ENCODE data around the gene CEP164.
"Not testable (repeated sequence)": the region's sequence is repeated elsewhere in the genome, so short reads cannot be mapped to it uniquely, and the experiment has no call there.

Gene CEP164

DNA sequence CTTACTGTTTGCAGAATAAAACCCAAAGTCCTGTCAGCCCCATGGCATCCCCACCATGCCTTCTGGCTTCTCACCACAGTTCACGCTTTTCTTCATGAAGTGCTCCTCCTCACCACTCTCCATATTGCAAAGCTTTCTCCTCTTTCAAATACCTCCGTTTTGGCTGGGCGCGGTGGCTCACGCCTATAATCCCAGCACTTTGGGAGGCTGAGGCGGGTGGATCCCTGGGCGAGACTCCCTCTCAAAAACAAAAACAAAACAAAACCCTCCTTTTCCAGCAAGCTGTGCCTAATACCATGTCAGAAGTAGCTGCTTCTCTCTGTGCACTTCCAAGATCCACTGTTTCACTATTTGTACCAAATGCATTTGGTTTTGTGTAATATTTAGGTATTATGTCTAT, 18.3 kb upstream of the CEP164 start:
- DNase-seq: no peak

GRCh38 chr11:117313091-117313490, 14.6 kb upstream of the CEP164 start:
- no peak for DNase-seq

DNA sequence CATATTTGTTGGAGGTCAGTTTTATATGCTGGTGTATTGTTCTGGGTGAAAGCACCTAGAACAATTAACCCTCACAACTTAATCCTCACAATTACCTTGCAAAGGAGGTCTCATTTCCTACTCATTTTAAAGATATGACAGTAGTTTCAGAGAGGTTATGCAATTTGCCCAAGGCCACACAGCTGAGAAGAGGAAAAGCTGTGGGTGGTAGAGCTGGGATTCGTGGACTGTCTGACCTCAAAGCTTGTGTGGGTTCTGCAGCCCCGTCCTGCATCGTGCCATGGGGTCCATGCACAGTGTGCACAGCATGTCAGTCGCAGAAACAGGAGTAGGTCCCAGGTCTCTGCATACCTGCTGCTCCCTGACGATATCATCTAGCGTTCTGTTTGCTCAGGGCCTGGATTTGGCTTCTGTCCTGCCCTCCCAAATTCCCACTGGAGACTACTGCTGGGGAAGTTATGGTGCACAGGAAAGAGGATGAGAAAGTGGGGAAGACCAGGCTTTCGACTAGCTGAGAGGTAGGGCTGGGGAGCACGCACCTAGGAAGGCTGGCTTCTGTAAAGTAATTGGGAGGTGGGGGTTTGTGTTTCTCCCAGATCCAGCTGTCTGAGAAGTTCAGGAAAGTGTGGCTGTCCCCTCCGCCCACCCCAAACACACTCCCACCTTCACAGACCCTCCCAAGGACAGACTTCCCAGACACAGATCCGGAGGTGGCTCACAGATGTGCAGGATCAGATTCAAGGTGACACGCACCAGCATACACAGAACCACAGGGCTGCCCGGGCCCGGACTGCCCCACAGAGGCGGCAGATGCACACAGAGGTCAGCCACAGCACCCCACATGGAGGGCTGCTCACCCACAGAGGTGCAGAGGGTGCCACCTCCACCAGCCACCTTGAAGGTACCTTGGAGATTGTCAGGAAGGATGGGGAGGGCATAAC, 13.6 kb upstream of the CEP164 start:
- DNase-seq: no peak

GRCh38 chr11:117314840-117315239, 12.8 kb upstream of the CEP164 start:
- DNase-seq: no peak

DNA sequence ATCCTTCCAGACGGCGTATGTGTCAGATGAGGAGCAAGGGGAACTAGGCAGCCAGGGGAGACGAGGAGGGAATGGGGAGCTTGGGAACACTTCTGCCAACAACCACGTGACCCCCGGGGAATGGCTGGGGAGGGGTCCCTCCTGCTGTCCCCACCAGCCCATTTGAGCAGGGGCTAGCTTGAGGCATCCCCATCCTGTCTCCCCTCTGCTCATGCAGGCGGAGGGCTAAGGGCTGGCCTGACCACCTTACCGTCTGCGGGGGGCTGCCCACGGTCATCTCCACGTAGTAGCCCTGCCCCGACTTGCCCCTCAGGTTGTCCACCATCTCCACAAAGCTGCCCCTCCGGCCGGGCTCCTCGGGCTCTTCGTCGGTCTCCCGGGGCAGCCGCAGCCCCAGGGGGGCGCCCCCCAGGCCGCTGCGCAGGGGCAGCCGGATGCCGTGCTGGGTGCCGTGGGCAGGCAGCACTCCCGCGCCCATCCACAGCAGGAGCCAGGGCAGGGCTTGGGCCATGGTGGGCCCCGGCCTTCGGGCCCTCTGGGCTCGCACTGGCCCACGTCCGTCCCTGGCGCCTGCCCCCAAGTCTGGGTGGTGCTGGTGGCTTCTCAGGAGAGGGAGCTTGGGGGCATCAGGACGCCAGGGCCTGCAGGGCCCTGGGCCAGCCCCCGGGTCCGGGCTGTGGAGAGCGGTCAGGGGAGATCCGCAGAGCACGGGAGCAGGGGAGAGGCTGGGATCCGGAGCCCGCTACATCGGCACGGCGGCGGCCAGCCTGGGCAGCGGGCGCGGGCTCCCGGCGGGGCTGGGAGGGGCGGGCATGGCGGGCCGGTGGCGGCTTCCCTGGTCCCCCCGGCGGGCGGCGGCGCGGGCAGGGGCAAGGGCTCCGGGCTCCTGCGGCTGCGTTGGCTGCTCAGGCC, 12.1 kb upstream of the CEP164 start:
- no peak for DNase-seq

DNA sequence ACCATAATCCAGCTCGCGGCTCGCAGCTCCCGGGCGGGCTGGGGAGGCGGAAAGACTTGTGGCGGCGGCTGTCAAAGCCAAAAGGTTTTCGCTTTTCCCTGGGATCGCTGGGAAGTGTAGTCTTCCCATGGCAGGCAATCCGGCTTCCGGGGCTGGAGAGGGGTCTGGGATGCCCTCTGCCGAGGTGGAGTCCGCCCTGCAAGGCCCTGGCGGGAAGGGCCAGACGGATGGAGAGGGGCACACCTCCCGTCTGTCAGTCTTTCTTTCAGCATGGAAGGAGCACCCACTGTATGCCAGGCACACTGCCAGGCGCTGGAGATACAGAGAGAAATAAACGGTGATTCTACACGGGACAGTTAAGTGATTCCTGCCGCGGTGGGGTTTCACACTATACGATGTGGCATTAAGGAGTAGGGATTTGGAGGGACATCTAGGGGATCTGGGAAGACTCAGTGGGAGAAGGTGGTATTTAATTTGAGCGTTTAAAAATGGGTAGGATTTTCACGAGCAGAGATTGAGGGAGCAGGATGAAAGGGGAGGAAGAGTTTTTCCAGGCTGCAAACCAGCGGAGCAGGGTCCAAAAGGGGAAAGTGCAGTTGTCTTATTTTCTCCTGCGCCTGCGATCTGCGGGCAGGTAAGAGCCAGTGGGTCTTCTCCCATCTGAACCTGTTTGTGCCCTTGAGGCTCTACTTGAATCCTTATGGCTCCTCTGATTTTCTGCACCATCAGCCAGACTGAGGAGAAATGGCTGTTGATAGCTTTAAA, 11.3 kb upstream of the CEP164 start, which contains the start of gene BACE1:
TSS of gene BACE1 (minus strand) at position 60 of the 765 bp plus-strand sequence. CDS start 461 bp downstream, outside the sequence.
- peak; percentile 64 for DNase-seq

- DNase-seq: no peak
Measured at GRCh38 chr11:117318738-117319137, 8.9 kb upstream of the CEP164 start.

DNA sequence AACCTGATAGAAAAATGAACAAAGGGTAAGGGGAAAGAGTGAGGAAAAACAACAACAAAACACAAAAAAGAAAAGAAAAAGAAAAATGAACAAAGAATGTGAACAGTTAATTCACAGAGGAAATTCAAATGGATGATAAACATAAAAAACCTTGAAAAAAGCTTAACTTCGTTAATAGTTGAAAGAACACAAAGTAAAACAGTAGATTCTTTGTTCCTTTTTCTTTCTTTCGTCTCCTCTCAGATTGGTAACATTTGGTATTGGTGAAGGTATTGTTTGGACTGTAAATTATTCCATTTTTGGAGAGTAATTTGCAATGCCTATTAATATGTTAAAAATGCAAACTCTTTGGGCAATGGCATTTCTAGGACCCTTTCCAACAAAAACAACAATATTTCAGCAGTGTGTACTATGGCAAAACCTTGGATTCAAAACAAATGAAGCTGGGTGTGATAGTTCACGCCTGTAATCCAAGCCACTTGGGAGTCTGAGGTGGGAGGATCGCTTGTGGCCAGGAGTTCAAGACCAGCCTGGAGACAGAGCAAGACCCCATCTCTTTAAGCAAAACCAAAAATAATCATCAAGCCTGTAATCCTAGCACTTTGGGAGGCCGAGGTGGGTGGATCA, 8.3 kb upstream of the CEP164 start:
- DNase-seq: no peak

- DNase-seq: not testable (repeated sequence)
Measured at GRCh38 chr11:117327255-117327566, 443 bp upstream of the CEP164 start.

- DNase-seq: no peak
Measured at GRCh38 chr11:117328375-117329010, 839 bp downstream of the CEP164 start.

DNA sequence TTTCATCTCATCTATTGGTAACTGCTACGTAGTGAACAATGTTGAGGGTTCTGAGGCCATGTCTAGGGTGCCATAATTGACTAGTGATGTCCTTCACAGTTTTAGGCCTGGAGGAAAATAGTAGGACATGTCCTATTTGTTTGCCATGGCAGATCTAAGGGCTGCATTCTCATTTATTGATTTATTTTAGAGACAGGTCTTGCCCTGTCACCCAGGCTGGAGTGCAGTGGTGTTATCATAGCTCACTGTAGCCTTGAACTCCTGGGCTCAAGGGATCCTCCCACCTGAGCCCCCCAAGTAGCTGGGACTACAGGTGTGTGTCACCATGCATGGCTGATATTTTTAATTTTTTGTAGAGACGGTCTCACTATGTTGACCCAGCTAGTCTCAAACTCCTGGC, 5.2 kb downstream of the CEP164 start:
- no peak for DNase-seq

- DNase-seq: no peak
Measured at GRCh38 chr11:117333917-117334316, 6.3 kb downstream of the CEP164 start.

DNA sequence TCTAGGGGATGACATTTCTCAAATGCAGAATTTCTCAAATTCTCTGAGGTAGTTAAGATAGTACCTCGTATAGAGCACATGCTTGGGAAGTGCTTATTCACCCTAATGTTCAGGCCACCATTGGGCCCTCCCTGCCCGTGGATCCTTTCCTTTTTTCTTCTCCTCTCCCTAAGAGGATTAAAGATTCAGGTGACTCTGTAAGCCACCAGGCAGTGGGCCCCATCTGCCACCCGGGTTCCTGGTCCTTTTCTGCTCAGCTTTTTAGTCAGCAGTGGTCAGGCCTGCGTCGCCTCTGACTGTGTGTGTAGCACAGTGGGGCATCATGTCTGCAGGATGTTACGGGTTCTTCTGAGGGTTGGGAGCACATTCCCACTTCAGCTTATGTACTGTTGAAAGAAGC, 7.2 kb downstream of the CEP164 start:
- DNase-seq: no peak

DNA sequence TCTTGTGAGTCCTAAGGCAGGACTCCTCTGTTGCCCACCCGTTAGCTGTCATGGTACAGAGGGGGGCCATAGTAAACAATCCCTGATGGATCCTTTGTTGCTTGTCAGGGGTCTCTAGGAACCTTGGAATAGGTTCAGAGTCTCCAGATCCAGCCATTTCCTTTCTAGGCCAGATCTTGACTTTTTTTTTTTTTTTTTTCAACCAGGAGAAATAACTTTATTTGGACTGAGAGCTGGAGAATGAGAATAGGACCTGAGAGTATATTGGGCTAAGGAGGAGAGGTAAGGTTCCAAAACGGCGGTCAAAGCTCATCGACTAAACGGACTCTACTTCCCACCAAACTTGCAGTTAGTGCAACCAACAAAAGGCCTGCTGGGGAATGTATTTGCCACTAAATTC, 7.7 kb downstream of the CEP164 start:
- no peak for DNase-seq

DNA sequence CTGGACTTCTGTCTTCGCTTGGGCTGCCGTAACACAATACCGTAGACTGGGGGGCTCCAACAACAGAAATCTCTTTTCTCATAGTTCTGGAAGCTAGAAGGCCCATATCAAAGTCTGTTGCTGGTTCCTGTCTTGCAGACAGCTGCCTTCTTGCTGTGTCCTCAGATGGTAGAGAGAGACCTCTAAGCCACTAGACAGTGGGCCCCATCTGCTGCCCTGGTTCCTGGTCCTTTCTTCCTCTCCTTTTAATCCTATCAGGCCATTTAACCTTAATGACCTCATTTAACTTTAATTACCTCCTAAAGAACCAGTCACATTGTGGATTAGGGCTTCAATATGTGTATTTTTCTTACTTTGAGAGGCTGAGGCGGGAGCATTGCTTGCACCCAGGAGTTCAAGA, 9.4 kb downstream of the CEP164 start:
- DNase-seq: no peak

DNA sequence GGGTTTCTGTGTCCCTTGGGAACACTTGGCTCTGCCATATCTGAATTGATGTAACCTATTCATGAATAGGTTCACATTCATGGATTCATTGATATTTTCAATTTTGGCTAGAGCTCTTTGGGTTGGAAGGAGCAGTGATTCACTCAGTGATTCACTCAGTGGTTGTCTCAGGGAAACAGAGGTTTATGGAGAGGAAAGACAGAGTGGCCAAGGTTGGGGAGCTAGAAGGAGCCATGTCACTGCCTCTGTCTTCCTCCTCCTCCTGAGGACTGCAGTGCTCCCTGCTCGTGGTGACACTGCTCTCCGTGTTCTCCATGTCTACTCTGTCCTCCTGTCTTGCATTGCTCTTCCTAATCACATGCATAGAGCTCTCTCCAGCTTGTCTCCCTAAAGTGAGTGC, 17.4 kb downstream of the CEP164 start:
- no peak for DNase-seq

DNA sequence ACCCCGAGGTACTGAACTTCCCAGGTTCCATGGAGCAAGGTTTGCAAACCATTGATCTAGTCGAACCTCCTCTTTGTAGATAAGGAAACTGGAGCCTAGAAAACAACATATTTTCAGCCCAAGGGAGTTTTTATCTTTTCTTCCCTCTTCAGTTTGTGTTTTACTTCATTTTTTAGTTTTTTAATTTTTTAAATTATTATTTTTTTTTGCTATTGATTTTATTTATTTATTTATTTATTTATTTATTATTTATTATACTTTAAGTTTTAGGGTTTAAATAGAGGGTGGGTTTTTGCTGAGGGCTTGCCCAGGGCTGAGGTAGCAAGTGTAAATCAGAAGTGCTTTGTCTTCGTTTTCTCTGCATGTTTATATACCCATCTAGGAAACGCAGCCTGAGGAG, 26.9 kb downstream of the CEP164 start:
- DNase-seq: no peak

GRCh38 chr11:117356126-117356890, 28.7 kb downstream of the CEP164 start:
- no peak for DNase-seq

DNA sequence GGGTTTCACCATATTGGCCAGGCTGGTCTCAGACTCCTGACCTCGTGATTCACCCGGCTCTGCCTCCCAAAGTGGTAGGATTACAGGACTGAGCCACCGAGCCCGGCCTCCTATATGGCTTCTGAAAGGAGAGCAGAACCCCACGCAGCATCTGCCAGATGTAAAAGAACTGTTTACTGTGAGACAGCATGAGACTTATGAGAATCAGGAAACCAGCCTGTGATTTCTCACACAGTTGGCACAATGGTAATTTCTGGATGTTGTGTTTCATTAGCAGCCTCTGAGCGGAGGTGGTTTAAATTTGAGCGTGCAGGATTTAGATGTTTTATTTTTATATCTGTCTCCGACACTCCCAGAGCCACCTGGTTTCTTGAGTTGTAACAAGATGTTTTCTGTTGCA, 33.8 kb downstream of the CEP164 start:
- no peak for DNase-seq

- no peak for DNase-seq
Measured at GRCh38 chr11:117366248-117366647, 38.6 kb downstream of the CEP164 start.

GRCh38 chr11:117366875-117367274, 39.2 kb downstream of the CEP164 start:
- no peak for DNase-seq
